ENCODE data around the gene OR2G3.

The OR2G3 gene

DNA sequence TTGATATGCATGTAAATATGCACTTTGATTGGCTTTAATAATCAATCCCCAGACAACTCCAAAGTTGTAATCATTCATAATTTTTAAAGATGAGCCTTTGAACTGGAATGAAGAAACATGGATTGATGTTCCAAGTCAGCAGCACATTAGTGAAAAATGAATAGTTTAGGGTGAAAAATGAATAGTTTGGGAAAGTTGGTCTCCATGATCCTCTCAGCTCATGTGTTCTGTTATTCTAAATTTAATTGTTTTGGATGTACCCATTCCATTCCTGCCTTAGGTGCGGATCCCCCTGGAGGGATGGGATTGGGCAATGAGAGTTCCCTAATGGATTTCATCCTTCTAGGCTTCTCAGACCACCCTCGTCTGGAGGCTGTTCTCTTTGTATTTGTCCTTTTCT, at the start of gene OR2G3:
TSS of gene OR2G3 (plus strand) at position 301 of the 400 bp plus-strand sequence. CDS start at position 301, 0 bp downstream.
- in situ Hi-C loops (cut with HindIII; ENCODE audit: low sequenced_read_pairs) = no loop called here

- in situ Hi-C loops (cut with HindIII; ENCODE audit: low sequenced_read_pairs) = no loop called here
These were observed 47.3 kb upstream of the OR2G3 start for GRCh38 chr1:247557926-247558674.

- in situ Hi-C loops (cut with HindIII; ENCODE audit: low sequenced_read_pairs) = no loop called here
These were observed 43.7 kb upstream of the OR2G3 start for GRCh38 chr1:247561711-247562110.

DNA sequence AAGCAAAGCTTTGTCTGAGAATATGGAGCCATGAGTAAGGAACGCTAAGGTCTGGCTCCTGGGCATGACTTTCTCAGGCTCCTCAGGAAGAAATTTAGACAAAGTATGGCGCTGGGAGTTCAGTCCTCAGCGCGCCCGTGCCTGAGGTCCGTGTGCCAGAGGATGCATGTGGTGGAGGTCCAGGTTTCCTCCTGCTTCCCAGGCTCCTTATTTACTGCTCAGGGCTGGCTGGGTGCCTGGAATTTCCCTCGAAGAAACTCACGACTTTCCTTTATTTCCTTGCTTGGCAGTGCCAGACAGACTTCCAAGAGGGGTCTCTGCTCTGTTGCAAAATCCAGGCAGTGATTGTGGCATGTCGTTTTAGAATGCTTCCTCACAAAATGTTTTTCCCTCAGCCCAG, 43.2 kb upstream of the OR2G3 start:
- in situ Hi-C loops (cut with HindIII; ENCODE audit: low sequenced_read_pairs) = no loop called here

- in situ Hi-C loops (cut with HindIII; ENCODE audit: low sequenced_read_pairs) = loop anchor here (10.0 kb wide), 1 partner anchor 179 kb away; no protein-coding TSS in a partner anchor
These were observed 31.1 kb upstream of the OR2G3 start for GRCh38 chr1:247574236-247574635.

GRCh38 chr1:247574664-247575063, 30.7 kb upstream of the OR2G3 start:
- in situ Hi-C loops (cut with HindIII; ENCODE audit: low sequenced_read_pairs) = loop anchor here (10.0 kb wide), 1 partner anchor 180 kb away; no protein-coding TSS in a partner anchor

DNA sequence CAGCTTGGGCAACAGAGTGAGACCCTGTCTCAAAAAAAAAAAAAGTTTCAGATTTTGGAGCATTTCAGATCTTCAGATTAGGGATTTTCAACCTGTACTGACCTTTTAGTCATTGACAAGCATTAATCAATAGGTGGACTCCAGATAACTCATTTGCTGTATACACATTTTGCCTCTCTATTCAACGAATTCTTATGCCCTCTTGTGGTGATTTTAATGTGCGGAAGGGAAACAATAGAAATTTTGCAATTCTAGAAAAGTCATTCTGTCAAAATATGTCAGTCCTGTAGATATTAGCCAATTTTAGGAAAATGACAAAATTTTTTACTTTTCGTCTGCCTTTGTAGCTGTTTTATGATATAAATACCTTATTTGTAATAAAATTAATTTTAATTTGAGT, 28.9 kb upstream of the OR2G3 start:
- in situ Hi-C loops (cut with HindIII; ENCODE audit: low sequenced_read_pairs) = loop anchor here (10.0 kb wide), 1 partner anchor 182 kb away; no protein-coding TSS in a partner anchor

DNA sequence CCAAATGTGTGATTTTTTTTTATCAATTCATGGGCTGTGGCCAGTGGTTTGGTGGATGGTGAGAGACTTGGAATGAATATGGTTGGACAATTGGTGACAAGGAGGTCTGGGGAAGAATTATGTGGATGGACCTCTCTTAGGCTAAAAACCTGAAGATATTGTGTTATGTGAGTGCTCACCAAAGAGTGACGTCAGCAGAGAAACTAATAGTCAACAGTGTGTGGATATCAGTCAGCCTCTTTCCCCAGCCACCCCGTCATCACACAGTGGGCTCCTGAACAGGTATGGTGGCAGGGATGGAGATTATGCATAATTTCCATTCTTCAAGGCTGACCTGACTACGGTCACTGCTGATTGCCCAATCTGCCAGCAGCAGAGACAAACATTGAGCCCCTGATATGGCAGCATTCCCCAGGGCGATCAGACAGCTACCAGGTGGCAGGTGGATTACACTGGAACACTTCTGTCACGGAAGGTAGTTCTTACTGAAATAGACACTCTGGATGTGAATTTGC, 26.4 kb upstream of the OR2G3 start:
- in situ Hi-C loops (cut with HindIII; ENCODE audit: low sequenced_read_pairs) = loop anchor here (10.0 kb wide), 1 partner anchor 184 kb away; no protein-coding TSS in a partner anchor

- in situ Hi-C loops (cut with HindIII; ENCODE audit: low sequenced_read_pairs) = no loop called here
These were observed 17.3 kb upstream of the OR2G3 start, which contains the start of gene OR2G2 for GRCh38 chr1:247588060-247588459. Gene OR2G2, plus strand, starts transcription at chr1:247588360. Its CDS starts 0 bp downstream, at chr1:247588360.

GRCh38 chr1:247613405-247613804, 8.0 kb downstream of the OR2G3 start:
- in situ Hi-C loops (cut with HindIII; ENCODE audit: low sequenced_read_pairs) = no loop called here

GRCh38 chr1:247614625-247615024, 9.2 kb downstream of the OR2G3 start:
- in situ Hi-C loops (cut with HindIII; ENCODE audit: low sequenced_read_pairs) = no loop called here

GRCh38 chr1:247627951-247628350, 22.6 kb downstream of the OR2G3 start:
- in situ Hi-C loops (cut with HindIII; ENCODE audit: low sequenced_read_pairs) = no loop called here

DNA sequence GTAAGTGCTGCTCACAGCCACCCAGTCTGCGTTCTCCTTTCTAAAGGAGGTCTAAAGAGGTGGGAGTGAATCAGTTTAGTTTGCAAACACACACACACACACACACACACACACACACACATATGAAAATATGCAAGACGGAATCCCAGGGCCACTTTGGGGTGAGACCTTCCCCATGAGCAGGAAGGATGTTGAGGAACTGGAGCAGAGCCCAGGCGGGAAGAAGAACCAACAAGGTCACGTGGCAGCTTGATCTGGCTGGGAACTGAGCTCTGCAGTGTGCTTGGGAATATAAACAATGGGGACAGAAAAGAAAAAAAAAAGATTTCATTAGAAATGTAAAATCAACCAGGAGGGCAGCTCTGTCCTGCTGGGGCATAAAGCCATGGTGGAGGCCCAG, 32.6 kb downstream of the OR2G3 start:
- in situ Hi-C loops (cut with HindIII; ENCODE audit: low sequenced_read_pairs) = no loop called here

GRCh38 chr1:247638781-247639180, 33.4 kb downstream of the OR2G3 start:
- in situ Hi-C loops (cut with HindIII; ENCODE audit: low sequenced_read_pairs) = no loop called here

DNA sequence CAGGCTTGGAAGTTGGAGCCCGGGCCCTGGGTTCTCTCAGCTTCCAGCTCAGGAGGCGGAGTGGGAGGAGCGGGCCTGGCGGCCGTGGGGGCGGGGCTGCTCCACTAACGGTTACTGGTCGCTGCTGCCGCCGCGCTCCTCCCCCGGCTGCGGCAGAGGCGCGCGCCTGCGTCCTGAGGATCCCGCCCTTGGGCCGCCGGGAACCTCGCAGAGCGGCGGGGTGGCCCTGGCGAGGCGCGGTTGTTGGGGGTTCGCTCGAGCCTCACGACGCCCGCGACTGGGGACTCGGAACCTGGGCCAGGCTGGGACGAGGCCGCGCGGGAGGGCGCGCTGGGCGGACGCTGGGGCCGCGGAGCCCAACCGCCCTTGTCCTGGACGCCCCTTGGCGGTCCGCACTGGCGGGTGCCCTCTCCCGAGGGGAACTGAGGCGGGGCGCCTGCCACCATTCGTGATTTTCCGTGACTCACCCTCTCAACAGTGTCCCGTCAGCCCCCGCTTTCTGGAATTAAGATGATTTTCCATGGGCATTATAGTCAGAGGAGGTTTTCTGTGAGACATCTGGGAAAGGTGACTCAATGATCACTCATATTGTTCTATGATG, 34.1 kb downstream of the OR2G3 start:
- in situ Hi-C loops (cut with HindIII; ENCODE audit: low sequenced_read_pairs) = no loop called here

- in situ Hi-C loops (cut with HindIII; ENCODE audit: low sequenced_read_pairs) = no loop called here
These were observed 37.4 kb downstream of the OR2G3 start for GRCh38 chr1:247642742-247643141.

GRCh38 chr1:247646867-247647266, 41.5 kb downstream of the OR2G3 start:
- in situ Hi-C loops (cut with HindIII; ENCODE audit: low sequenced_read_pairs) = no loop called here

DNA sequence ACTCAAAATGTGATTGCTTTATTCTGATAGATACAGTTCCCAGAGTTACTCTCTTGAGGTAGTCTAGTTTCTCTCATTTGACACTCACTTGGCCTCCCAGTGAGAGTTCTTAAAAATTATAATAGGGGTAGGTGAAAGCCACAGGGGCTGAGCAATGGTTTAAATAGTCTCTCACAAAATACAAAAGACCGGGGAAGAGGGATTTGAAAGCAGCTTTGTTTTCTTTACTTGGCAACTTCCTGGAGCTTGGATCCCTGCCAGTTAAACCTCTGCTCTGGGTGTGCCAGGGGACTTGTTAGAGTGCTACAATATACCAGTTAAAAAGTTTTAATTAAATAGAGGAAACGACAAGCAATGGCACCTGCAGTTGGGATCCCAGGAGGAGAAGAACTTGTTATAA, 42.5 kb downstream of the OR2G3 start:
- in situ Hi-C loops (cut with HindIII; ENCODE audit: low sequenced_read_pairs) = no loop called here

- in situ Hi-C loops (cut with HindIII; ENCODE audit: low sequenced_read_pairs) = no loop called here
These were observed 47.7 kb downstream of the OR2G3 start for GRCh38 chr1:247653040-247653439.
